ENCODE results near the gene CAB39L.

CAB39L gene

GRCh38 chr13:49271264-49271663 is 172.6 kb downstream of the CAB39L start:
- TF ChIP-seq CTCF (IDR thresholded peaks at IDR 0.05; ENCODE audit: low read length, missing control alignments) = no peak
- H3K4me3 ChIP-seq (replicated peaks; ENCODE audit: low read depth, low read length) = no peak overlapping the region
- DNase-seq (ENCODE audit: low read depth) = no peak

GRCh38 chr13:49265822-49266221 is 178.0 kb downstream of the CAB39L start:
- no peak for TF ChIP-seq CTCF (IDR thresholded peaks at IDR 0.05; ENCODE audit: low read length, missing control alignments)
- DNase-seq (ENCODE audit: low read depth) = peak; percentile 22
- no peak overlapping the region for H3K4me3 ChIP-seq (replicated peaks; ENCODE audit: low read depth, low read length)

- no peak overlapping the region for H3K4me3 ChIP-seq (replicated peaks; ENCODE audit: low read depth, low read length)
- TF ChIP-seq CTCF (IDR thresholded peaks at IDR 0.05; ENCODE audit: low read length, missing control alignments) = no peak
- DNase-seq (ENCODE audit: low read depth) = no peak
Measured at GRCh38 chr13:49262634-49263033, 181.2 kb downstream of the CAB39L start.

GRCh38 chr13:49259586-49259985 is 184.3 kb downstream of the CAB39L start:
- TF ChIP-seq CTCF (IDR thresholded peaks at IDR 0.05; ENCODE audit: low read length, missing control alignments) = no peak
- no peak for DNase-seq (ENCODE audit: low read depth)
- H3K4me3 ChIP-seq (replicated peaks; ENCODE audit: low read depth, low read length) = no peak overlapping the region

Measured in fibroblast of pulmonary artery (primary cell).